ENCODE data around the gene CLEC18C.
"Not testable (repeated sequence)": the region's sequence is repeated elsewhere in the genome, so short reads cannot be mapped to it uniquely, and the experiment has no call there.

DNA sequence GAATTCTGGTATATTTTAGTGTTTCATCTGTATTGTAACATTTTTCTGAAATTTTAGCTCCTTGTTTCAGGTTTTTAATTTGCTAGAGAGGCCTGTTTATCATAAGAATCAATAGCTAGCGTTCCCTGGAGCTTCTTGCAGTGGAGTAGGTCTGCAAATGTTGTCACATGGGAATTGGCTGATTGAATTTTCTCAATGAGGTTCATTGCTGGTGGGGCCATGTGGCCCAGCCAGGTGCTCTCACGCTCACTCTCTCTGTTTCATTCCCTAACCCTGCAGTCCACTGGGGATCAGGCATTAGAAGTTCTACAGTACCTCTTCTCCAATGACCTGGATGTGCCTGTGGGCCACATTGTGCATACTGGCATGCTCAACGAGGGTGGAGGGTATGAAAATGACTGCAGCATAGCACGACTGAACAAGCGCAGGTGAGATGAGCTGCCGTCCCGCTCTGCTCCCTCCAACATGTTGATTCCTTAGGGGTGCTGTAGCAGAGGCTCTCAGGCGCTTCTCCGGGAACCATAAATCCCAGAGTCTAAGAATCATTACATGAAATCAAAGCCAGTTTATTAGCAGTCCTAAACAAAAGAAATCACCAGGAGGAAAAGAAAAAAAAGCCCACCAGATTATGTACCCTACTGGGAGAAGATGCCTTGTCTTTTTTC, 30.2 kb upstream of the CLEC18C start:
- TF ChIP-seq CTCF, POLR2A (IDR thresholded peaks at IDR 0.05): not testable (repeated sequence)
